GM21576 (cell line): ENCODE results near the gene TSPAN32.
"Not testable (repeated sequence)": the region's sequence is repeated elsewhere in the genome, so short reads cannot be mapped to it uniquely, and the experiment has no call there.

Experiments
- ATAC-seq: cut with Tn5 transposase; IDR thresholded peaks from one replicate; pipeline ENCODE4 v1.9.1; 2021; ENCODE audit warnings: mild to moderate bottlenecking, moderate library complexity; ENCODE audit not compliant: unreplicated experiment

TSPAN32 gene

DNA sequence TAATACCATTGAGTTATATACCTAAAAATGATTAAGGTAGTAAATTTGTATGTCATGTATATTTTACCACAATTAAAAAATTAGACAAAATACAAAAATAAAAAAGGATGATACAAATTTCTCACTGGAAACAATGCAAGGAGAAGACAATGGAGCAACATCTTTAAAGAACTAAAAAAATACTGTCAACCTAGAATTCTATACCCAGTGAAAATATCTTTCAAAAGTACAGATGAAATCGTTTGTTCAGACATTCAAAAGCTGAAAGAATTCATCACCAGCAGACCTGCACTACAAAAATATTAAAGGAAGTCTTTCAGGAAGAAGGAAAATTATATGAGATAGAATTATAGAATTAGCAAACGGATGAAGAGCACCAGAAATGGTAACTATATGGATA, 21.6 kb upstream of the TSPAN32 start:
- ATAC-seq: no peak

DNA sequence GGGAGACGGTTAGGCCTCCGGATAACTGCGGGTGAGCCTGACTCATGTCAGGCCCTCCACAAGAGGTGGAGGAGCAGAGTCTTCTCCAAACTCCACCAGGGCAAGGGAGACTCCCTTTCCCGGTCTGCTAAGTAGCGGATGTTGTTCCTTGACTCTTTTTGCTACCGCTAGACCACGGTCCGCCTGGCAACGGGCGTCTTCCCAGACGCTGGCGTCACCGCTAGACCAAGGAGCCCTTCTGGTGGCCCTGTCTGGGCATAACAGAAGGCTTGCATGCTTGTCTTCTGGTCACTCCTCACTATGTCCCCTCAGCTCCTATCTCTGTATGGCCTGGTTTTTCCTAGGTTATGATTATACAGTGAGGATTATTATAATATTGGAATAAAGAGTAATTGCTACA, 15.5 kb upstream of the TSPAN32 start:
- not testable (repeated sequence) for ATAC-seq

DNA sequence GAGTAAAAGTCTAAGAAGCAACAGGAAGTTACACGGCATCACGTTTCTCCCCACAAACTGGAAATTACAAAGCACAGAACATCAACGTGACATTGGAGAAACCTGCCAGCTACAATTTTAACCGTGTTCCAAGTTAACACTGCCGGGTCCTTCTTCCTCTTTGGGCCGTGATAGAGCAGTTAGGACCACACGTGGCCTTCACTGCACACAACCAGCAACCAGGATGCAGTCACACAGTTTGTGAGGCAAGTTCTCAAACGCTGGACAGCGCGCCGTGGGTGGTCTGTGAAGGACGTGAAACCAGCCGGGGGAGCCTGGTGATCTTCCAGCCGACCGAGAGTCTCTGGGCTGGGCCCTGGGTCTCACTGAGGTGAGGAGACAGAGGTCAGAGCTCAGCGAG, 14.7 kb upstream of the TSPAN32 start:
- ATAC-seq: no peak

DNA sequence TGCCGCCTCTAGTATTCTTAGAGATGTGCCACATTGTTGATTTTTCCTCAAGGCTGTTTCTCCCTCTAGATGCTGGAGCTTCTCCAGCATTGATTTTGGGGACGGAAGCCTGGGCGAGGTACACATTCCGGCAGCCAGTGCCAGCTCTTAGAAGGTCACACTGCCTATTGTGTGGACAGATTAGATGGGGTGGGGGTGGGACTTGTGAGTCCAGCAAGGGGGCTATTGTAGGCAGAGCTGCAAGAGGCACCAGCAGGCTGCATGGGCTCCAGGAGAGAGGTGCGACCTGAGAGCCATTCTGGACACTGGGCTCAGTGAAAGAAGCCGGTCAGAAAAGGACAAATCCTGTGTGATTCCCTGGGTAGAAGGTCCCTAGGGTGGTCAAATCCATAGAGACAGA, 12.5 kb upstream of the TSPAN32 start:
- no peak for ATAC-seq

DNA sequence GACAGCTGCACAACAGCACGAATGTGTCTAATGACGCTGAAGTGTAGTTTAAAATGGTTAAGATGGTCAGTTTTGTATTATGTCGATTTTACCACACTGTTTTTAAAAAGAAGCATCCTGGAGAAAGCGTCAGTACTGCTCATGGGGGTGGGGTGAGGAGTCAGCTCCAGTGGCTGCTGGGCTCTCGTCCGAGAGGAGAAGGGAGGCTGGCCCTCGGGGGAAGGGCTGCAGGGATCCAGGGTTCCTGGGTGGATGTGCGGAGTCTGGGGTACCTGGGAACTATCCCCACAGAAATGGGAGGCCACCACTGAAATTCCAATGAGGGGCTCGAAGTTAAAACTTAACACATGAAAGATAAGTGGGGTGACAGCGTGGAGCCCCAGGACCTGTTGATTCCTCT, 12.0 kb upstream of the TSPAN32 start:
- no peak for ATAC-seq

DNA sequence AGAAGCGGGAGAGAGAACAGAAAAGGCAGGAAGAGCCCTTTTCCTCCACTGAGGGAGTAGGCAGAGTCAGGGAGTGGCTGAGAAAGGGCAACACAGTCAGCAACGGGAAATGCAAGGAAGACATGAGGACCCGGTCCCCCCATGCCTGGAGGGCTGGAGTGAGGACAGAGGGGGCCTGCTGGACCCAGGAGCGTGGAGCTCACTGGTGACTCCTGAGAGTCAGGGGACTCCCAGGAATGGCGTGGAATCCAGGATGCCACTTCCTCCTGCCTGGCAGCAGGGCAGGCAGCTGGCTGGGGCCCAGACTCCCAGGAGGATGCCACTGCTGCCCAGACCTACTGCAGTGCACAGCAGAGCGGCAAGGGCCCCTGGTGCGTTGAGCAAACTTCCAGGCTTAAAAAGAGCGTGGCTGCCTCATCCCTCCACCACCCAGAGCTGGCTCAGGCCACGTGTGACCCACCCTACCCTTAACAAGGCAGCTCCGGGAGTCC, 11.4 kb upstream of the TSPAN32 start:
- ATAC-seq: no peak

DNA sequence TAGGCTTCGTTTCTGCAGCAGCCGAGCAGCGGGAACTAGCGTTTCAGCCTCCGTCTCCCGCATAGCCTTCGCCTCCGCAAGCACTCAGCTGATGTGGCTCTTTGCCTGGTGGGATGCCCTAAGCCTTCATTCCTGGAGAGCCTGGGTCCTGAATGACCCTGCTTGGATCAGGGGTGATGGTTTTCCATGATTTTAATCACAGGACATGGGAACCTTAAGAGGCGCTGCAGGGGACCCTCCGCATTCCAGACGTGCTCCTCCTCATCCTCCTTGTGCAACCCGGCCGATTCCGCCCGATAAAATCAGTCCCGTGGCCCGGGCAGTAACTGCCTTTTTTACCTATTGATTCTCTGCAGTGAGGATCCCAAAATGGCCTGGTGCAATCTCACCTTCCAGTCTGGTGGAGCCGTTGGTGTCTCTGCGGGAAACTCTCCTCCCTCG, 8.3 kb upstream of the TSPAN32 start:
- no peak for ATAC-seq

DNA sequence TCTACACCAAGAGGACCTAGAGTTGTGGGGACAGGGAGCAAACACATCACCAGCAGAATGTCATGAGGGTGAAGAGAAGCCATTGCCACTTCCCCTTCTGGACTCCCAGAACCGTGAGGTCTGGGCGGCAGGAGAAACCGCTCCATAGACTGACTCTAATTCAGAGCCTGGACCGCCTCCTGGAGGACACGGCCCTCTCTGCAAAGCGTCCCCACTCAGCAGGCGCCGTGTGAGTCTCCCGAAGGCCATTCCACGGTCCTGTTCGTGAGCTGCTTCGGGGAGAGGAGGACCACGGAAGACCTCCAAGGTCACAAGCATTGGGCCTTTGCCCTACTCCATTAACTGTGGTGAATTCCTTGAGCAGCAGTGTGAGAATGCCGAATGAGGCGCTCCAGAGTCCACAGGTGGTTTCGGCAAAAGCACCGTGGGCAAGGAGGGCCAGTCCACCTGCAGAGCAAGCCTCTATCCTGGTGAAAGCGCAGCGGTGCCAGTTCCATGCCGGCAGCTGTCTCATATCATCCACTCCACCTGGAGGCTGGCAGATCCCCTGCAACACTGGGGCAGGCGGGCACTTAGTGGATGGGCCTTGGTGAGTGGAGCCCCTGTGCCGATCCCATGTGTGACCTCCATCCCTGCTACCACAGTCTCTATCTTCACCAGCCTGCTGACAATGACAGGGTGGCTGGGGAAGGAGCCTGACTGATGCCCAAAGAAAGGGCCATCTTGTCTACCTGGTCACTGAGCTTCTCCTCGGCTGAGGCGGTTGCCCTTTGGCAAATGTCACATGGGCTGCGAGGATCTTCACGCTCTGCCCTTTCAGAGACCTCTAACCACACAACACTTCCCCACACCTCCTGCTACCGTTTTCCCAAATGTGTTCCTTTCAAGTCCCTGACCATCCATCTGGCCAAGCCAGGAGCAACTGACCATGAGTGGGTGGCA, 7.6 kb upstream of the TSPAN32 start:
- no peak for ATAC-seq

DNA sequence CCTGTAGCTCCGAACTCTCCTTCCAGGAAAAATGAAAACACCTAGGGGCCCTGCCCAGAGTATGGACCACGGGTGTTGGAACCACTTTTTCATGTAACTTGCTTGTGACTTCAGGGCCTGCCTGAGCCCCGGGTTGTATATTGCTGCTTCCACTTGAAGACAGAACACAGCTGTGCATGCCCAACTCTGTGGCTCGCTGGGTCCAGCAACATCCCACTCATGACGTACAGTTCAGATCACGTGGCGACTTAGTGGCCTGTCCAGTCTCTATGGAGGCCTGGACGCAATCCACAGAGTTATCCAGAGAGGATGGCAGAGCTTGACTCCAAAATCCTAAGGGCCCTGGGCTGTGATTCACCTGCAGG, 6.9 kb upstream of the TSPAN32 start:
- ATAC-seq: no peak

DNA sequence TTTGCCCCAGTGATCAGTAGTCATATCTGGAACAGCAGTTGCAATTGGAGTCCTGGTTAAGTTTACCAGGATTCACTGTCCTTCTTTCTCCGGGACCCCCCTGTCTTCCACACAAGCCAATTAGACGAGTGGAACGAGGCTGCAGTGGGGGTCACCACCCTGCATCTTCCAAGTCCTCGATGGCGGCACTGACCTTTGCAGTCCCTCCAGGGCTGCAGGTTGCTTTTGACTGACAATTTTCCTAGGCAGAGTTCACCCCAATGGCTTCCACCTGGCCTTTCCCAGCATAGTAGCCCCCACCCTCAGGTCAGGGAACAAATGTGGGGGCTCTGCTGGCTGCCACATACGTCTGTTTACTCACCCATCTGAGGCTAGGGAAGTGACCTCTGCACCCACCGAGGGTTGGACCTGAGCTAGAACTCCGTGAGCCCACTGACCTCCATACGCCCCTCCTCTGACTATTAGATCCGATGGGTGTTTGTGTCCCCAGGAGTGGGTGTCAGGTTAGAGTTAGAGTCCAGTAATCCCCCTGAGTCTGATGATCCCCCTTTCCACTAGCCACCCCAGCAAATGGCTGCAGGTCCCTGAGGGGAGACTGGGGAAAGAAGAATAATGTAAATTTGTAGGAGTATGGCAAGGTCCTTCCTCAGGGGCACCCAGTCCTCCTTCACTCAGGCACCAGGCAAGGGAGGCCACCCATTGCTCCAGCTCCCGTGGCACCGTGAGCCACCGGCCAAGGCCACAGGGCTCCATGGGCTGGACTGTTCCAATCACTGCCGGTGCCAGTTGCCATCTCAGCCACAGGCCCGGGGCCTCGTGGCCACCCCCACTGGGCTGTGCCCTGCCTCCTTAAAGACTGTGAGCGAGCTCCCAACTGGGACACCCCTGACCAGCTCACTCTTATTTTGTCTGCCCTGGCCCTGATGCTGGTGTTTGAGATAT, 5.6 kb upstream of the TSPAN32 start:
- no peak for ATAC-seq

DNA sequence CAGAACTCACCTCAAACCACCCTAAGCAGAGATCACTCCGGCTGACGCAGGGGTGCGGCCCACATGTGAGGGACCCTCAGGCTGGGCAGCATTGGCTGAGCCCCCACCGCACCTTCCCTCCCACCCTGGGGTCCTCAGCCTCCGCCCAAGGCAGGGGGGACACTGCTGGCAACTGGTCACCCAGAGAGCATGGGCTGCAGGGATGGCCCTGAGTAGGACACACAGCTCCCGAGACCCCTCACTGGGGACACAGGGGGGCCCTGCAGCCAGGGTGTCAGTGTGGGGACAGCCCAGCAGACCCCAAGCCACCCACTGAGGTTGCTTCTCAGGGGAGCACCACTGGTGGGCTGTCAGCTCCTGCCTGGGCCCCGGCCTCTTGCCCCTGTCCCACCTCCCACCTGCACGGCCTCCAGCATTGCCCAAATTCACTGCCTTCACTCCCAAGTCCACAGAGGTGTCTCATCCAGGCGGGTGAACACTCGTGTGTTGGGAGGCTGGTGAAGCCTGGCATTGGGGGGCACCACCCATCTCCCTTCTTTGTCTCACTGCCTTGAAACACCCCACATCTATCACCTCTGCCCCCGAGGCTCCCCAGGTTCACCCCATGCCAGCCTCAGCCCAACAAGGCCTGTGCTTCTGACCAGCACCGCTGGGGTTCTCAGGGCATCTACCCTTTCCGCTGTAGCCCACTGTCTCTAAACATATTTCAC, 4.7 kb upstream of the TSPAN32 start:
- ATAC-seq: no peak

DNA sequence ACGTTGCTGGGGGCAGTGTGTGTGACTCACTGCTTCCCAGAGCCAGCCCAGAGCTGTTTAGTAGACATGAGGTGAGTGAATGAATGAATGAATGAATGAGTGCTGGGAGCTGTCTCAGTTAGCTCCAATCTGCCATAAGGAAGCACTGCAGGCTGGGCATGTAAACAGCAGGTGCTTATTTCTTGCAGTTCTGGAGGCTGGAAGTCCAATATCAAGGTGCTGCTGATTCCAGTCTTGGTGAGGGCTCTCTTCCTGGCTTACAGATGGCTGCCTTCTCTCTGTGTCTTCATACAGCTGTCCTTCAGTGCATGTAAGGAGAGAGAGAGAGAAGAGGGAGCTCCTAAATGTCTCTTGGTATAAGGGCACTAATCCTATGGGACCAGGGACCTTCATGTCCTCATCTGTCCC, 4.2 kb upstream of the TSPAN32 start:
- ATAC-seq: no peak

DNA sequence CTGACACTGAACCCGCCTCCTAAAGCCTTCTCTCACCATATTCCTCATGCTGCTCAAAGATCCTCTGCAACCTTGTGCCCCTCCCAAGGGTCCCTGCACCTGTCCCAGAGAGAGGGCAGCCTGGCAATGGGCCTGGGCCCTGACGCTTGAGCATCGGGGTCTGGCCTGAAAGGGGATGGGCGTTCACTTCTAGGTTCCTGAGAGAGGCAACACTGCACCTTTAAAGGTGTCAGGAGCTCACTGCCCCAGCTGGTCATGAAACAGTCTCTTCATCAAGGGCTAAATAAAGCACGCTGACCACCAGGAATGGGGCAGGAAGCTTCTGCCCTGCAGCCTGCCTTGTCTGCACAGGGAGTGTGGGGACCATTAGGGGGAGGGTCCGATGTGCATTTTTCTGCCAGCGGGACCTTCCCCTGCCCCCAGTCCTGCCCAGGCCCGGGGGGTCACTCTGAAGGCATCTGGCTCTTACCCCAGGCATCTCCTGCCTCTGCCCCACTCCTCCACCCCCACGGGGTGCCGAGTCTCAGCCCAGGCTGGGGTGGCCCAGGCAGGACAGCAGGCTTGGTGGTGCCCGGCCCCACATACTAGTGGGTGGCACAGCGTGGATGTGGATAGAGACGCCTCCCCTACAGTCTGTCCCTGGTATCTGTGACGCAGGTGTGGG, 3.5 kb upstream of the TSPAN32 start:
- no peak for ATAC-seq

DNA sequence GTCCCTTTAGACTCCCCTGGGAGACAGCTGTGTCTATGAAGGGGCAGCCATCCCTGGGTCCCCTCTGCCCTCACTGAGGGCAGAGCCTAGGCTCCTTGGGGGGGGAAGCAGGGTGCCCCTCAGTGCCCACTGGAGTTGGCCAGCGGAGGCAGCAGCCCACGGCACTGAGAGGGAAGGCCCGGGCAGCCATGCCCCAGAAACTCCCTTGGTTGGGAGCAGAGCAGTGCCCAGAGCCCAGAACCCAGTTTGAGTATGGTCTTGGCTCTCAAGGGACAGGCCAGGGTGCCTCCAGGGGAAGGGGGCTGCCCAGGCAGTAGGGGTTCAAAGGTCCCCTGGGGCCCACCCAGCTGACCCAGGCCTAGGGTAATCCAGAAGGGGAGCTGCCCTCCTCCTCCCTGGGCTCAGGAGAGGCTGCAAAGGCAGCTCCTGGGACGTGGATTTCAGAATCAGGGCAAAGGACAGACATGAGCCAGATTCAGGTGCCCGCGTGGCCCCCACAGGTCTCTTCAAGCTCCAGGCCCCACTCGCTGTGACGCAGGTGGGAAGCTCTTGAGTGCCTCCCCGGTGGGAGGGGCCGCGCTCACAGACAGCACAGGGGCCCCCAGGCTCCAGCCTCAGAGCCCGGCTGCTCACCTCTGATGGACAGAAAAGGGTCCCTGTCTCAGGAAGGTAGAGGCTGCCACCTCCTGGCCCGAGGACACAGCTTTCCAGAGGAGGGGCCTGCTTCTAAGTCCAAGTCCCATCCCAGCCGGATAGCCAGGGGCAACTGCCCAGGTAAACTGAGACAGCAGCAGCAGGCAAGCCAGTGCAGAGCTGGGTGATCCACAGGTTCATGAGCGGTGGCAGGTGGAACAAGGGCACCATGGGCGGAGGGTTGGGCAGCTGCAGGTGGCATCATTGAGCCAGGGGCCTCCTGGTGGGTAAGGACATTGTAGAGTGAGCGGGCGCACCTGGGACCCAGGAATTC, 2.7 kb upstream of the TSPAN32 start:
- no peak for ATAC-seq

DNA sequence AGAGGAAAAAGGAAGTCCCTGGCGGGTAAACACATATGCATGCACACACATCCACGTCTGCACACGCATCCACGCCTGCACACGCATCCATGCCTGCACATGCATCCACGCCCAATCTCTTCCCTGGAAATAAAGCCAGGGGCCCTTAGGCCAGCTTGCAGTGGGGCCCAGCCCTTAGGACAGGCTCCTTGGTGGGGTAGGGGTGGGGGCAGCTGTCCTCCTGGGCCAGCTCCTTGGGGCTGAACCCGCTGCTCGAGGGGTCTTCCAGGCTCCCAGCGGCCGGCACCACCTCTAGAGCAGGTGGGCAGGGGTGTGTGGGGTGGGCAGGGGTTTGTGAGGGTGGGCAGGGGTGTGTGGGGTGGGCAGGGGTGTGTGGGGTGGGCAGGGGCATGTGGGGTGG, 2.0 kb upstream of the TSPAN32 start:
- ATAC-seq: no peak

DNA sequence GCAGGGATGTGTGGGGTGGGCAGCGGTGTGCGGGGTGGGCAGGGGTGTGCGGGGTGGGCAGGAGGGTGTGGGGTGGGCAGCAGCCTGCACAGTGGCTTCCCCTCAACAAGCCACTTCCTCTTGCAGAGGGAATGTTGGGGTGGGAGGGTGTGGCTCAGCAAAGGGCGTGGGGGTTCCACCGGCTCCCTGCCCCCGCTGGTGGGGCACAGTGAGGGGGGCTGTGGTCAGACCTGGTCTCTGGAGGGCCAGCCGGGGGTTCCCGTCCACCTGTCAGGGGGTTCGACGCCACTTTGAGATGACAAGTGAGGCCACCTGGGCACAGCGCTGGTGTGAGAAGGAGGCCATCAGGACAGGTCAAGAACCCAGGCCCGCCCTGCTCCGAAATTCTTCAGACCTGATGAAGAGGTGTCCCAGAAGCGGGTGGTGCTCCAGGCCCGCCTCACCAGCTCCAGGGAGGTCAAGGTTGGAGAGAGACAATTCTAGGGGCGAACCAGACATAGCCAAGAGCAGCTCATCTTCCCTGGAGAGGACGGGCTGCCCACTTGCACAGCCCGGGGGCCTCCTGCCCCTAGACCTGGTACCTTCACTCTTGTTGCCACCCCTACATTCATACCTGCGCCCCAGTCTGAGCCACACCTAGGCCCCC, 1.4 kb upstream of the TSPAN32 start:
- no peak for ATAC-seq

DNA sequence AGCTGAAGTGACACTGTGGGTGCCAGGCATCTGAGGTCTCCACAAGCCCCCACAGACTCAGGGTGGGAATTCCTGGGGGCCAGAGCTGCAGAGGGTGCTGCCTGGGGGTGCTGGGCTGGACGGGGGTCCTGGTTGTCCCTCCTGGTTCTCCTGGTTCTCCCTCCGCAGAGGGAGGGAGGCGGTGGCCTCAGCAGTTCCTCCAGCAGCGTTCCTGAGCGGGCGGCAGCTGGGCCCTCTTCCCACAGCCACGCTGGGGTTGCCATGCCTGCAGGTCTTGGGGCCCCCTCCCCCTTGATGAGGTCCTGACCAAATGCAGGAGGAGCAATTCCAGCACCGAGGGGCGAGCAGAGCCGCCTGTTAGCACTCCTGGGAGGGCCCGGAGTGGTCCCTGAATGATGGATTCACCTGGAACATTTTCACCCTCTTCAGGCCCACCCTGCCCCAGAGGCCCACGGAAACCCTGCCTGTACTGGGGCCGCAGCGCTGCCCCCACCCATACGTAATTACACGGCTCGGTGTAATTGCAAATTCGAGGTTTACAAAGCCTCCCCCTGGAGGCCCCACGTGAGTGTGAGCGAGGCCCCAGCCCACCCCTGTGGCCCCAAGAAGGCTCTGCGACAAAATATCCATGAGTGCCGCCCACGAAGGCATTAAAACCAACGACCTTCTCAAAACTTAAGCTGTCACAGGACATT, 730 bp upstream of the TSPAN32 start:
- ATAC-seq: no peak

DNA sequence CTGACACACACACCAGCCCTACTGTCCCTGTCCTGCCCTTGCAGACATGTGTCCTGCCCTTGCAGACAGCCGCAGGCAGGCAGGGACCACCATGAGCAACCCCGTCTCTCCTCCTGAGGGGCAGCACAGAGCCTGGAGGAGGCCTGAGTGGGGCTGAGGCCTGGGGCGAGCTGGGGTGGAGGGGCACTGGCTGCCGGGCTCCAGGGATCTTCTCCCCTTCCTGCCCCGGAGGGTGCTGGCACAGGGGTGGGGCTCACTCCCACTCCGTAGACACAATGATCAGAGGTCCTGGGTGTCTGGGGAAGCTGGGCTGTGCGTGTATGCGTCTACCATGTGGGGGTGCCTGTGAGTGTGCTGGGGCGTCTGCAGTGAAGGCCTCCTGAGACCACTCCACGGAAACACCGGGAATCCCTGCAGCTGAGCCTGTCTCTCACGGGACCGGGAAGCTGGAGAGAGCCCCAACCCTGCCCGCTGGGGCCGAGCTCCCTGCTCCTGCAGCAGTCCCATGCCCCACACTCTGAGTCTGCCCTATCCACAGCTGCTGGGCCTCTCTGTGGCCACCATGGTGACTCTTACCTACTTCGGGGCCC, 588 bp downstream of the TSPAN32 start:
- no peak for ATAC-seq
